PC-9 (cell line): ENCODE measurements around the gene NUP210. TPM values are rescaled to one million over a fixed set of nuclear protein-coding genes. Genes with fewer than 3 reads are reported as not detected.

Experiments used
- BruUV-seq: library from RNA; stranded (reverse); fragments of 400-500 nt; replicated peaks from 2 replicates; lab custom pipeline; 2021; lab: Mats Ljungman, UMichigan
- CTCF ChIA-PET: fragments of 300-600 bp; sonication (Branson Sonifier 250); formaldehyde crosslinking; loops from one replicate; lab custom pipeline; 2022; ENCODE audit warnings: antibody characterized with exemption; lab: Charles Lee
- POLR2A ChIA-PET: fragments of 300-600 bp; sonication (Branson Sonifier 250); formaldehyde crosslinking; loops from one replicate; lab custom pipeline; 2022; ENCODE audit warnings: antibody characterized with exemption; ENCODE audit not compliant: unreplicated experiment; lab: Charles Lee
- DNase-seq, 2 experiments: peaks; one replicate each; pipeline versions ENCODE4 v3.0.0 to v3.0.0-alpha.2; 2015 to 2022; ENCODE audit warnings: mixed read lengths in 1 of 2
- H2AFZ ChIP-seq: fragments of 200-600 bp; sonication (generic); 2 replicates; pipeline ENCODE4 v1.8.1; 2017; ENCODE audit warnings: antibody characterized with exemption
- H3F3A ChIP-seq: fragments of 200-600 bp; sonication (generic); 2 replicates; pipeline ENCODE4 v1.8.1; 2017; ENCODE audit warnings: antibody characterized with exemption, mild to moderate bottlenecking, low read depth; ENCODE audit not compliant: insufficient read depth
- H3K27ac ChIP-seq: fragments of 200-600 bp; sonication (generic); 2 replicates; pipeline ENCODE4 v1.6.1; 2016; ENCODE audit warnings: mixed run types
- H3K27me3 ChIP-seq: fragments of 200-600 bp; sonication (generic); 2 replicates; pipeline ENCODE4 v1.6.1; 2016; ENCODE audit warnings: low read depth, mixed run types; ENCODE audit not compliant: insufficient read depth
- H3K36me3 ChIP-seq: fragments of 200-600 bp; sonication (generic); 2 replicates; pipeline ENCODE4 v1.6.1; 2016; ENCODE audit warnings: low read depth, mixed run types
- H3K4me1 ChIP-seq: fragments of 200-600 bp; sonication (generic); replicated peaks from 2 replicates; pipeline ENCODE4 v1.6.1; 2016; ENCODE audit warnings: mixed run types; ENCODE audit not compliant: insufficient read depth
- H3K4me2 ChIP-seq: fragments of 200-600 bp; sonication (generic); 2 replicates; pipeline ENCODE4 v1.6.1; 2017; ENCODE audit warnings: mixed run types
- H3K4me3 ChIP-seq: fragments of 200-600 bp; sonication (generic); 2 replicates; pipeline ENCODE4 v1.6.1; 2016; ENCODE audit warnings: mixed run types
- H3K79me2 ChIP-seq: fragments of 200-600 bp; sonication (generic); 2 replicates; pipeline ENCODE4 v1.6.1; 2017; ENCODE audit warnings: low read depth, mixed run types
- H3K9me2 ChIP-seq: fragments of 200-600 bp; sonication (generic); 2 replicates; pipeline ENCODE4 v1.8.1; 2017; ENCODE audit warnings: mild to moderate bottlenecking; ENCODE audit not compliant: insufficient read depth
- H3K9me3 ChIP-seq: fragments of 200-600 bp; sonication (generic); 2 replicates; pipeline ENCODE4 v1.8.1; 2016; ENCODE audit warnings: low read depth; ENCODE audit not compliant: insufficient read depth
- H4K20me1 ChIP-seq: fragments of 200-600 bp; sonication (generic); 2 replicates; pipeline ENCODE4 v1.8.1; 2017; ENCODE audit not compliant: insufficient read depth
- CTCF ChIP-seq: fragments of 200-600 bp; sonication (generic); conservative IDR thresholded peaks from 2 replicates; pipeline ENCODE4 v1.6.1; 2017; ENCODE audit warnings: mixed run types, antibody characterized with exemption, mild to moderate bottlenecking, moderate library complexity
- EZH2 ChIP-seq: fragments of 200-600 bp; sonication (generic); IDR thresholded peaks from 2 replicates; pipeline ENCODE4 v1.8.0; 2017; ENCODE audit warnings: antibody characterized with exemption, low read depth
- intact Hi-C: fragments of 100-400 bp; cut with micrococcal nuclease; formaldehyde crosslinking; loops from one replicate; pipeline ENCODE4 v1.10.0; 2022; ENCODE audit not compliant: unreplicated experiment
- total RNA-seq: library from RNA; stranded (reverse); gene quantifications from 2 replicates; pipeline ENCODE4 v1.2.3, GENCODE V29; 2021

NUP210 gene
- total RNA-seq, 1 experiment from 2014 or later, result 84.0 TPM

GRCh38 chr3:13406190-13406589 is 13.9 kb downstream of the NUP210 start:
- Histone ChIP-seq H3K27ac (no peak overlapping the region), H3K4me2 (no peak overlapping the region), H3K9me2 (no peaks in the 10 kb centered on the region), H3F3A (no peaks in the 10 kb centered on the region; the same call in 1 of the 2 replicates), H3K4me1 (no peaks in the 10 kb centered on the region; the same call in 1 of the 2 replicates), H3K27me3 (no peaks in the 10 kb centered on the region), H3K79me2 (peaks cover 89% of the 10 kb centered on the region), H2AFZ (no peak overlapping the region), H3K9me3 (peaks cover 10% of the 10 kb centered on the region), H4K20me1 (peaks cover 20% of the 10 kb centered on the region), H3K36me3 (peaks cover 13% of the 10 kb centered on the region; the same call in 1 of the 2 replicates), H3K4me3 (no peak overlapping the region)
- intact Hi-C loops, result no loop called here
- POLR2A ChIA-PET, result no interaction called here
- BruUV-seq, result no TSS peak
- DNase-seq, result no peak
- TF ChIP-seq EZH2, result no peak
- TF ChIP-seq CTCF, result no peak
- CTCF ChIA-PET, result no interaction called here

- Histone ChIP-seq H2AFZ (no peak overlapping the region), H3K4me2 (no peak overlapping the region), H4K20me1 (peaks cover 24% of the 10 kb centered on the region), H3K4me3 (no peak overlapping the region), H3K36me3 (peaks cover 13% of the 10 kb centered on the region; the same call in 1 of the 2 replicates), H3K9me2 (no peaks in the 10 kb centered on the region), H3K27me3 (no peaks in the 10 kb centered on the region), H3K27ac (no peak overlapping the region), H3K79me2 (peaks cover 88% of the 10 kb centered on the region), H3K9me3 (peaks cover 10% of the 10 kb centered on the region), H3K4me1 (no peaks in the 10 kb centered on the region), H3F3A (no peaks in the 10 kb centered on the region; the same call in 1 of the 2 replicates)
- TF ChIP-seq CTCF (no peak), EZH2 (no peak)
- no peak for DNase-seq
- ChIA-PET CTCF (no interaction called here), POLR2A (interaction anchor here (0.6 kb wide), 1 partner anchor 122 kb away, joined by 4 read pairs; no protein-coding TSS in a partner anchor)
- intact Hi-C loops, result no loop called here
- no TSS peak for BruUV-seq
Observed at GRCh38 chr3:13405614-13406013, 14.5 kb downstream of the NUP210 start.

GRCh38 chr3:13404626-13405452 is 15.3 kb downstream of the NUP210 start:
- no TSS peak for BruUV-seq
- no peak overlapping the region for H3K4me3 ChIP-seq
- H3K36me3 ChIP-seq, result peaks cover 13% of the 10 kb centered on the region; the same call in 1 of the 2 replicates
- TF ChIP-seq EZH2 (no peak), CTCF (no peak)
- POLR2A ChIA-PET, result interaction anchor here (0.6 kb wide), 1 partner anchor 75 kb away, joined by 3 read pairs; no protein-coding TSS in a partner anchor
- no peaks in the 10 kb centered on the region; the same call in 1 of the 2 replicates for H3F3A ChIP-seq
- no peaks in the 10 kb centered on the region for H3K27me3 ChIP-seq
- DNase-seq, result no peak
- H3K9me3 ChIP-seq, result peaks cover 10% of the 10 kb centered on the region
- H4K20me1 ChIP-seq, result peaks cover 29% of the 10 kb centered on the region
- peaks cover 86% of the 10 kb centered on the region for H3K79me2 ChIP-seq
- CTCF ChIA-PET, result no interaction called here
- H3K4me2 ChIP-seq, result no peak overlapping the region
- no peak overlapping the region for H3K27ac ChIP-seq
- H3K9me2 ChIP-seq, result no peaks in the 10 kb centered on the region
- H2AFZ ChIP-seq, result no peak overlapping the region
- H3K4me1 ChIP-seq, result no peaks in the 10 kb centered on the region
- intact Hi-C loops, result no loop called here
